PFSK-1 (cell line): ENCODE results near the gene RASGRP2.

Experiments
- FOXP2 ChIP-seq: optimal IDR thresholded peaks from 2 replicates; pipeline ENCODE3; 2011; ENCODE audit warnings: borderline replicate concordance, control low read depth, inconsistent platforms; ENCODE audit not compliant: insufficient read depth; ENCODE audit errors: extremely low read length, extremely low read depth
- POLR2AphosphoS5 ChIP-seq: IDR thresholded peaks from 2 replicates; pipeline ENCODE4 v1.6.1; 2012; ENCODE audit warnings: low read depth, mild to moderate bottlenecking, control low read depth, low read length, moderate library complexity
- SIN3A ChIP-seq: IDR thresholded peaks from 2 replicates; pipeline ENCODE4 v1.6.1; 2012; ENCODE audit warnings: mild to moderate bottlenecking, low read length, moderate library complexity, borderline replicate concordance; ENCODE audit not compliant: insufficient read depth
- TAF1 ChIP-seq: IDR thresholded peaks from 2 replicates; pipeline ENCODE4 v1.6.1; 2012; ENCODE audit warnings: low read length, control low read depth, borderline replicate concordance; ENCODE audit not compliant: insufficient read depth
- TF ChIP-seq, protein P1 (sequence below), 2 experiments: IDR thresholded peaks; 2 replicates each; pipeline versions ENCODE4 v1.6.1 to v1.8.0; 2011 to 2012; ENCODE audit warnings: low read depth in 2 of 2, low read length in 2 of 2, control low read depth in 1 of 2, inconsistent platforms in 1 of 2, mild to moderate bottlenecking in 1 of 2, moderate library complexity in 1 of 2; ENCODE audit not compliant: insufficient read depth in 1 of 2

The RASGRP2 gene

DNA sequence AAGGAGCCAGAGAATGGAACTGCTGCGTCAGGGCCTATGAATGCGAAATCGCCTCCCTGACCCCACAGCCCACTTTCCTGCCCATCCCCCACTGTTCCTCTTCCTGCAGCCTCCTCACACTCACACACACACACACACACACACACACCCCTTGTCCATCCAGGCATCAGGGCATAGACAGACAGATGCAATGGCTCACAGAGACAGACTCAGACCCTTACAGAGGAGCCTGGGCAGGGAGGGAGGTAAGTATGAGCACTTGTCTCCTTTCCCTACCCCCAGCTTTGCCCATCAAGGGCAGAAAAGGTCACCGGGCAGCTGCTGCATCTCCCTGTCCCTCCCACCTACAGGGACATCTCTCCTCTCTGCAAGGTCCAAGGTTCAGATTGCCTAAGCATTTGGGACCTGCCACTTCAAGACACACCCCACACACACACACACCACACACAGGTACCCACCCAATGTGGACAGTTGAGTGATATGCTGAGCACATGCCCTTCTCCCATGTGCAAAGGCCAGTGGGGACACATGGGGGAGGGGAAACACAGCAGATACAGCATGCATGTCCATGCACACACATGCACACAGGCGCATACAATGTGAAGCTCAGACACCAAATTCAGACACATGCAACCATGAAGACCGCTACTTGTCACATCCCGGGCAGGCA lies 18.9 kb downstream of the RASGRP2 start:
- TF ChIP-seq, protein P1, sequence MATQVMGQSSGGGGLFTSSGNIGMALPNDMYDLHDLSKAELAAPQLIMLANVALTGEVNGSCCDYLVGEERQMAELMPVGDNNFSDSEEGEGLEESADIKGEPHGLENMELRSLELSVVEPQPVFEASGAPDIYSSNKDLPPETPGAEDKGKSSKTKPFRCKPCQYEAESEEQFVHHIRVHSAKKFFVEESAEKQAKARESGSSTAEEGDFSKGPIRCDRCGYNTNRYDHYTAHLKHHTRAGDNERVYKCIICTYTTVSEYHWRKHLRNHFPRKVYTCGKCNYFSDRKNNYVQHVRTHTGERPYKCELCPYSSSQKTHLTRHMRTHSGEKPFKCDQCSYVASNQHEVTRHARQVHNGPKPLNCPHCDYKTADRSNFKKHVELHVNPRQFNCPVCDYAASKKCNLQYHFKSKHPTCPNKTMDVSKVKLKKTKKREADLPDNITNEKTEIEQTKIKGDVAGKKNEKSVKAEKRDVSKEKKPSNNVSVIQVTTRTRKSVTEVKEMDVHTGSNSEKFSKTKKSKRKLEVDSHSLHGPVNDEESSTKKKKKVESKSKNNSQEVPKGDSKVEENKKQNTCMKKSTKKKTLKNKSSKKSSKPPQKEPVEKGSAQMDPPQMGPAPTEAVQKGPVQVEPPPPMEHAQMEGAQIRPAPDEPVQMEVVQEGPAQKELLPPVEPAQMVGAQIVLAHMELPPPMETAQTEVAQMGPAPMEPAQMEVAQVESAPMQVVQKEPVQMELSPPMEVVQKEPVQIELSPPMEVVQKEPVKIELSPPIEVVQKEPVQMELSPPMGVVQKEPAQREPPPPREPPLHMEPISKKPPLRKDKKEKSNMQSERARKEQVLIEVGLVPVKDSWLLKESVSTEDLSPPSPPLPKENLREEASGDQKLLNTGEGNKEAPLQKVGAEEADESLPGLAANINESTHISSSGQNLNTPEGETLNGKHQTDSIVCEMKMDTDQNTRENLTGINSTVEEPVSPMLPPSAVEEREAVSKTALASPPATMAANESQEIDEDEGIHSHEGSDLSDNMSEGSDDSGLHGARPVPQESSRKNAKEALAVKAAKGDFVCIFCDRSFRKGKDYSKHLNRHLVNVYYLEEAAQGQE (IDR thresholded peaks at IDR 0.05; ENCODE audit: insufficient read depth in 1 of 2, low read depth in 2 of 2, low read length in 2 of 2): no peak
- TF ChIP-seq POLR2AphosphoS5 (no peak), SIN3A (no peak), TAF1 (no peak), FOXP2 (no peak)

DNA sequence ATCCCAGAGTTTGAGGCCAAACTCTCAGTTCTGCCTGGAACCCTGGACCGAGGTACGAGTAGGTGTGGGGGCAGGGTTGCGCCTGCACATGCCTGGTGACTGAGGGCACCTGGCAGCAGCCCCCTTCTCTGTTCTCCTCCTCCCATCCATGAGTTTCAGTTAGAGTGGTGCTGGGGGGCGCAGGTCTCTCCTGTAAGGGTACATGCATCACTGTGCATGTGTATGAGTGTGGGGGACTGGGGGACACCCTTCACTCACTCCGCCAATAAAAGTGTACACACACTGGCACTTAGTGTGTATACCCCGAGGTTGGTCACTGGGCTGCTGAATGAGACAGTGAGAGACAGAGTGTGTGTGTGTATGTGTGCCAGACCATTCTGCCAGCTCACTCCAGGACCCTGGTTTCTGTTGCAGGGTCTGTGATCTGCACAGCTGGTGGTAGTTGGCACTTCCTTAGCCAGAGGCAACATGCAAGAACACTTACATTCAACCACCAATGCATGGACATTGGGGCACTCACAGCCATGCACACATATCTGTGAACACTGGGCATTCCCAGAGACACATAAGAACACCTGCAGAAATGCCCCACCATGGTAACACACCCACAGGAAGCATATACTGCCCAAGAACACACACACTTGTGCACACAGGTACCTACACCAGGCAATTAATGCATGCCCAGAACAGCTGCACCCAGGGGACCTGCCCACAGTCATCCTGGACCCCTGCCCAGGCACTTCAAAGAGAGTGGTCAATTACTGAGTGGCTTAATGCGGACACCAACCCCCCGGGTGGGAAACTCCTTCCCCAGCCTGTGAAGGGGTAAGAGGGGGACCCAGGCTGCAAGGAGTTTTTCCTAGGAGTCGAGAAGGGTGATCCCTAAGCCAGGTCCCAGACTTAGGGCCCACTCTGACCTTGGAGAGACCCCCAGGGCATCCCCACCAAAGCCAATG lies 19.8 kb downstream of the RASGRP2 start:
- no peak for TF ChIP-seq FOXP2
- TF ChIP-seq, protein P1 (IDR thresholded peaks at IDR 0.05; ENCODE audit: insufficient read depth in 1 of 2, low read depth in 2 of 2, low read length in 2 of 2): no peak
- no peak for TF ChIP-seq POLR2AphosphoS5

DNA sequence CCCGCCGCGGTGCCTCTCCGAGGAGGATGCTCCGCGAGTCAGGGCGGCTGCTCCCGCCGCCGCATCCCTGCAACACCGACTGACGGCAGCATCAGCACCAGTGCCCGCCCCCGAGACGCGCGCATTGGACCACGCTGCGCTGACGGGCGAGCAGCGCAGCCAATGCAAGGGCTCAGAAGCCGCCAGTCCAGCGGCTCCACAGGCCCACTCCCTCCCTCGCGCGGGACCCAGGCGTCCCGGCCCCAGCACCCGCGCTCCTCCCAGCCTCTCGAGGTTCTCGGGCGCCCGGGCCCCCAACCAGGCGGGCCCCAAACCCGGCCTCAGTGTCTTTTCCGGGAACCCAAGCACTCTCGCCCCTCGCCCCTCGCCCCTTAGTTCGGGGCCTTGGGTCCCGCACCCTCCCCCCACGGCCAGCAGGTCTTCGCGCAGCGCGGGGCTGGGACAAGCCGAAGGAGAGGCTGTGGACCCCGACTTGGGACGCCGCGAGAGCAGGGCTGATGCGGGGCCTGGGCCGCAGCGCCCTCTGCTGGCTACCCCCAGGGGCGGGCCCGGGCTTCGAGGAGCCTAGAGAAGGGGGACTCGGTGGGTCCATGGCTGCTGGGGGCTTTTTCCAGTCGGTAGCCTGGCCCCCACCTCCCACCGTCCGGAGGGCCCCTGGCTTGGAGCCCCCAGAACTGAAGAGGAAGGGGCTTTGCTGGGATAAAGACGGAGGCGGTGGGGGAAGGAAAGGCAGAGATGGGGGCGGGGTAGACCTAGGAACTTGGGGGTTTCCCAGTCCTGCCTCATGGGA lies 20.6 kb downstream of the RASGRP2 start, which contains the start of gene NRXN2:
Gene NRXN2 (minus strand): TSS at position 81 of the 790 bp plus-strand sequence. CDS start 9,498 bp downstream, outside the sequence.
- TF ChIP-seq TAF1 (no peak), FOXP2 (peak; percentile 66)

DNA sequence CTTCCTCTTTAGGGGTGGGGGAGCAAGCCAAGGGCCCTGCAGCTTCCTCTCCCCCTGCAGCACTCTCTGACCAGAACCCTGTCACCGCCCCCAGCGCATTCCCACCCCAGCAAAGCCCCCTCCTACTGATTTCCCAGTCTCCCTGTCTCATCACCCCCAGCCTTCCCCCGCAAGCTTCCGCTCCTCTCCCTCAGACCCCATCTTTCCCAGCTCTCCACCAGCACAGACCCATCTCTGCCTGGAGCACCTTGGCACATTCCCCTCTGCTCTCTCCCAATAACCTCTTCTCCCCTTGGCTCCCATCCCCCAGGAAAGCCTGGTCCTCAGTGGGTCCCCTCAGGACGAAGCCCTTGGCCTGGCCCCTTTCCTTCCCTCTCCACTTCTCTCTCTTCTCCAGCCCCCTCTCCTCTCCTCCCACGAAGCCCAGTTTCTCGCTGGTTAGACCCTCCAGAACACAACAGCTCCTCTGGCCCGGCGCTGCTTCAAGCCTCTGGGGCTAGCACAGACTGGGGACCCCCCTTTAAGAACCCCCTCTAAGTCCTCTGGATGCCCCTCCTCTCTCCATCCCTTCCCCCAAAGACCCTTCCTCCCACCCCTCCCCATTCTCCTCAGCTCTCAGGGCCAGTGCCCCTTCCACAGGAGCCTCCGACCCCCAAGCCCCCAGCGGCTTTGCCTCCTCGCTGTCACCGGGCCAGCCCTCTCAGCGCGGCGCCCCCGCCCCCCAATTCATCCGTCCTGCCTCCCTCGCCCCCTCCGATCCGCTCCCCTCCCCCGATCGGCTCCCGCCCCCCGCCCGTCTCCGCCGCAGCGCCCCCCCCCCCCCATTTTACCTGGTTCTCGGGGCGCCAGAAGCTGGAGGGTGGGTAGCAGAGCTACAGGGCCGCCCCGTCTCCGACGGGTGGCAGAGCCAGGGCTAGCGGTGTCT lies 21.5 kb downstream of the RASGRP2 start:
- no peak for TF ChIP-seq SIN3A

DNA sequence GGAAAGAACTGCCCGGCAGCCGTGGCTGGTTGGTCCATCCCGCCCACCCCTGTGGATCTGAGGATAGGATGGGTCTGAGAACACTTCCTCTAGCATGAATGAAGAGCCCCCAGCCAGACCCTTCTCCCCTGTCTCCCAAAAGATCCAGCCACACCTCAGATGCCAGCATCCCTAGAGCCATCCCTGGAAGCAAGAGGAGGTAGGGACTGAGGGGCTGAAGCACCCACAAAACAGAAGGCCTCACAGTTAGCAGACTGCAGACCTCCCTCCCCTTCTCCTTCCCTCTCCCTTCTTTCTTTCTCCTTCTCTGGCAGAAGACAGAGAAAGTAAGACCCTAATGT lies 22.6 kb downstream of the RASGRP2 start:
- TF ChIP-seq, protein P1 (IDR thresholded peaks at IDR 0.05; ENCODE audit: insufficient read depth in 1 of 2, low read depth in 2 of 2, low read length in 2 of 2): no peak
- no peak for TF ChIP-seq TAF1
- no peak for TF ChIP-seq FOXP2
- no peak for TF ChIP-seq POLR2AphosphoS5
- no peak for TF ChIP-seq SIN3A
